HCT116 (cell line): ENCODE measurements around the gene SLC25A52. TPM values are rescaled to one million over a fixed set of nuclear protein-coding genes. Genes with fewer than 3 reads are reported as not detected.

Experiments used
- ATAC-seq: fragments of 200-7000 bp; cut with Tn5 transposase; 2 replicates; pipeline ENCODE4 v1.9.1; 2020; ENCODE audit warnings: mild to moderate bottlenecking, moderate library complexity
- Bru-seq: library from RNA; stranded (reverse); fragments of 400-500 nt; gene quantifications from one replicate; lab custom pipeline; 2021; lab: Mats Ljungman, UMichigan
- BruChase-seq, 2 experiments: library from RNA; stranded (reverse); fragments of 400-500 nt; gene quantifications; one replicate each; lab custom pipeline; 2021; lab: Mats Ljungman, UMichigan
- BruUV-seq: library from RNA; stranded (reverse); fragments of 400-500 nt; replicated peaks from 2 replicates; lab custom pipeline; 2021; lab: Mats Ljungman, UMichigan
- CTCF ChIA-PET: fragments of 300-600 bp; sonication (Branson Sonifier 250); formaldehyde crosslinking; loops from one replicate; lab custom pipeline; 2021; ENCODE audit warnings: antibody characterized with exemption; lab: Charles Lee
- POLR2A ChIA-PET: fragments of 300-600, 350-600 bp; sonication (Branson Sonifier 250); formaldehyde crosslinking; loops from one replicate; lab custom pipeline; 2021; ENCODE audit warnings: antibody characterized with exemption; lab: Charles Lee
- RAD21 ChIA-PET, 2 experiments: fragments of 300-600 bp; sonication (Branson Sonifier 250); formaldehyde crosslinking; loops; one replicate each; lab custom pipeline; 2023; ENCODE audit warnings: low total read pairs in 2 of 2; ENCODE audit not compliant: uncharacterized antibody in 2 of 2, unreplicated experiment in 2 of 2, low non-redundant PET in 1 of 2; lab: Charles Lee
- DNase-seq: peaks from one replicate; pipeline ENCODE4 v3.0.0-alpha.2; 2010; ENCODE audit warnings: low read depth, low spot score
- H2AFZ ChIP-seq: fragments of 200-600 bp; shearing (Covaris generic), sonication (generic); 2 replicates; pipeline ENCODE4 v1.6.1; 2017; ENCODE audit warnings: low read depth, mixed run types, mixed read lengths, antibody characterized with exemption, low read length; ENCODE audit not compliant: poor library complexity, severe bottlenecking
- H3K27ac ChIP-seq: 2 replicates; pipeline ENCODE4 v1.5.1; 2012; ENCODE audit warnings: low read depth, low read length
- H3K27me3 ChIP-seq: fragments of 200-600 bp; sonication (generic); 2 replicates; pipeline ENCODE4 v1.6.1; 2016; ENCODE audit warnings: mixed run types, low read length, mixed read lengths; ENCODE audit not compliant: insufficient read depth
- H3K36me3 ChIP-seq, 2 experiments: fragments of 200-500 bp in 1 of 2; fragments of 200-600 bp in 1 of 2; sonication (Bioruptor generic) in 1 of 2; sonication (generic) in 1 of 2; 2 replicates each; pipeline versions ENCODE4 v1.5.1 to v1.6.1; 2014 to 2016; ENCODE audit warnings: low read length in 2 of 2, inconsistent platforms in 1 of 2, mixed read lengths in 1 of 2, mixed run types in 1 of 2; ENCODE audit not compliant: insufficient read depth in 2 of 2, control insufficient read depth in 1 of 2
- H3K4me1 ChIP-seq, 2 experiments: fragments of 200-600 bp in 1 of 2; sonication (generic) in 1 of 2; 2 replicates each; pipeline versions ENCODE4 v1.5.1 to v1.6.1; 2012 to 2017; ENCODE audit warnings: low read length in 2 of 2, inconsistent platforms in 1 of 2, mild to moderate bottlenecking in 1 of 2, mixed read lengths in 1 of 2, mixed run types in 1 of 2, moderate library complexity in 1 of 2; ENCODE audit not compliant: insufficient read depth in 2 of 2, control insufficient read depth in 1 of 2
- H3K4me2 ChIP-seq: fragments of 200-600 bp; sonication (generic); 2 replicates; pipeline ENCODE4 v1.6.1; 2017; ENCODE audit warnings: mixed run types, low read length, mixed read lengths
- H3K4me3 ChIP-seq, 2 experiments: fragments of 200-600 bp in 1 of 2; sonication (generic) in 1 of 2; replicated peaks in 1 of 2; 2 replicates each; pipeline ENCODE4 v1.5.1; 2011 to 2016; ENCODE audit warnings: low read length in 2 of 2, control low read depth in 1 of 2, low read depth in 1 of 2, mild to moderate bottlenecking in 1 of 2, mixed read lengths in 1 of 2, mixed run types in 1 of 2
- H3K79me2 ChIP-seq: fragments of 200-600 bp; sonication (generic); 2 replicates; pipeline ENCODE4 v1.6.1; 2017; ENCODE audit warnings: mild to moderate bottlenecking, mixed run types, low read length, moderate library complexity, mixed read lengths; ENCODE audit not compliant: insufficient read depth
- H3K9ac ChIP-seq: fragments of 200-600 bp; sonication (generic); 2 replicates; pipeline ENCODE4 v1.6.1; 2016; ENCODE audit warnings: low read length, mixed read lengths
- H3K9me2 ChIP-seq: fragments of 200-600 bp; sonication (generic), shearing (Covaris generic); 2 replicates; pipeline ENCODE4 v1.6.1; 2017; ENCODE audit warnings: mixed run types, mild to moderate bottlenecking, moderate library complexity; ENCODE audit not compliant: insufficient read depth
- H3K9me3 ChIP-seq, 2 experiments: fragments of 200-500 bp in 1 of 2; fragments of 200-600 bp in 1 of 2; sonication (Bioruptor generic) in 1 of 2; sonication (generic) in 1 of 2; 2 replicates each; pipeline ENCODE4 v1.6.1; 2014 to 2017; ENCODE audit warnings: low read length in 2 of 2, mixed read lengths in 2 of 2, inconsistent platforms in 1 of 2, low read depth in 1 of 2, mild to moderate bottlenecking in 1 of 2, mixed run types in 1 of 2, moderate library complexity in 1 of 2; ENCODE audit not compliant: control insufficient read depth in 1 of 2, insufficient read depth in 1 of 2
- H4K20me1 ChIP-seq: fragments of 200-600 bp; sonication (generic), shearing (Covaris generic); 2 replicates; pipeline ENCODE4 v1.6.1; 2017; ENCODE audit warnings: mixed run types, mild to moderate bottlenecking, moderate library complexity; ENCODE audit not compliant: insufficient read depth
- CBX3 ChIP-seq: IDR thresholded peaks from 2 replicates; pipeline ENCODE4 v1.6.1; 2012; ENCODE audit warnings: low read depth
- CEBPB ChIP-seq: IDR thresholded peaks from 2 replicates; pipeline ENCODE4 v1.6.1; 2012; ENCODE audit warnings: low read depth
- EGR1 ChIP-seq: IDR thresholded peaks from 2 replicates; pipeline ENCODE4 v1.6.1; 2012; ENCODE audit warnings: low read depth
- EZH2 ChIP-seq: fragments of 200-600 bp; sonication (generic); IDR thresholded peaks from 2 replicates; pipeline ENCODE4 v1.6.1; 2017; ENCODE audit warnings: antibody characterized with exemption, mixed run types
- EZH2phosphoT487 ChIP-seq: fragments of 200-600 bp; IDR thresholded peaks from 2 replicates; pipeline ENCODE4 v1.6.1; 2018; ENCODE audit warnings: antibody characterized with exemption, borderline replicate concordance
- FOSL1 ChIP-seq: IDR thresholded peaks from 2 replicates; pipeline ENCODE4 v1.6.1; 2012; ENCODE audit warnings: low read depth
- POLR2A ChIP-seq: IDR thresholded peaks from 2 replicates; pipeline ENCODE4 v1.7.0; 2011; ENCODE audit warnings: borderline replicate concordance; ENCODE audit not compliant: insufficient read depth, insufficient read length; ENCODE audit errors: extremely low read depth
- POLR2AphosphoS5 ChIP-seq: IDR thresholded peaks from 2 replicates; pipeline ENCODE4 v1.6.1; 2011; ENCODE audit warnings: mild to moderate bottlenecking, low read depth, low read length, moderate library complexity
- RAD21 ChIP-seq: IDR thresholded peaks from 2 replicates; pipeline ENCODE4 v1.6.1; 2012; ENCODE audit warnings: low read depth, mild to moderate bottlenecking
- SP1 ChIP-seq: IDR thresholded peaks from 2 replicates; pipeline ENCODE4 v1.6.1; 2012; ENCODE audit warnings: low read depth
- SRF ChIP-seq: IDR thresholded peaks from 2 replicates; pipeline ENCODE4 v1.6.1; 2012; ENCODE audit warnings: low read depth
- TCF7L2 ChIP-seq: IDR thresholded peaks from 2 replicates; pipeline ENCODE4 v1.7.0; 2011; ENCODE audit warnings: borderline replicate concordance, inconsistent platforms; ENCODE audit not compliant: insufficient read depth, insufficient read length; ENCODE audit errors: extremely low read depth
- YY1 ChIP-seq: IDR thresholded peaks from 2 replicates; pipeline ENCODE4 v1.6.1; 2011; ENCODE audit warnings: low read length, low read depth, moderate library complexity, mild to moderate bottlenecking; ENCODE audit not compliant: insufficient replicate concordance; ENCODE audit errors: extremely low read depth
- ZFX ChIP-seq: fragments of 450-650 bp; IDR thresholded peaks from 2 replicates; pipeline ENCODE4 v1.6.1; 2017
- ZNF274 ChIP-seq: fragments of 200-500 bp; sonication (Bioruptor generic); IDR thresholded peaks from 2 replicates; pipeline ENCODE4 v1.6.1; 2014; ENCODE audit warnings: mild to moderate bottlenecking, low read depth, low read length, inconsistent platforms
- intact Hi-C: fragments of 100-400 bp; cut with micrococcal nuclease; formaldehyde crosslinking; loops from 2 replicates; pipeline ENCODE4 v1.10.0; 2022
- long read RNA-seq: library from polyadenylated mRNA; unstranded; transcript quantifications from one replicate; pipeline ENCODE4 v2.0.0, GENCODE V29; 2021; ENCODE audit not compliant: unreplicated experiment
- polyA plus RNA-seq: library from polyadenylated mRNA; unstranded; fragments of >200 nt; gene quantifications from 2 replicates; pipeline ENCODE4 v1.2.1, GENCODE V29; 2012; ENCODE audit warnings: missing spikeins
- total RNA-seq: library from RNA; stranded (reverse); gene quantifications from one replicate; pipeline ENCODE4 v1.2.1, GENCODE V29; 2021; ENCODE audit not compliant: unreplicated experiment
- TF ChIP-seq, protein P1 (sequence below), 3 experiments: fragments of 200-600 bp in 1 of 3; sonication (generic) in 1 of 3; IDR thresholded peaks in 2 of 3; conservative IDR thresholded peaks in 1 of 3; 2 replicates each; pipeline ENCODE4 v1.5.1; 2012 to 2017; ENCODE audit warnings: low read depth in 2 of 3, low read length in 2 of 3, antibody characterized with exemption in 1 of 3, borderline replicate concordance in 1 of 3, control low read depth in 1 of 3, mild to moderate bottlenecking in 1 of 3, mixed read lengths in 1 of 3, mixed run types in 1 of 3, moderate library complexity in 1 of 3; ENCODE audit not compliant: insufficient read depth in 1 of 3
- TF ChIP-seq, protein P2 (sequence below): IDR thresholded peaks from 2 replicates; pipeline ENCODE4 v1.6.1; 2012
- TF ChIP-seq, protein P3 (sequence below): IDR thresholded peaks from 2 replicates; pipeline ENCODE4 v1.6.1; 2012; ENCODE audit warnings: low read depth

The SLC25A52 gene, protein sequence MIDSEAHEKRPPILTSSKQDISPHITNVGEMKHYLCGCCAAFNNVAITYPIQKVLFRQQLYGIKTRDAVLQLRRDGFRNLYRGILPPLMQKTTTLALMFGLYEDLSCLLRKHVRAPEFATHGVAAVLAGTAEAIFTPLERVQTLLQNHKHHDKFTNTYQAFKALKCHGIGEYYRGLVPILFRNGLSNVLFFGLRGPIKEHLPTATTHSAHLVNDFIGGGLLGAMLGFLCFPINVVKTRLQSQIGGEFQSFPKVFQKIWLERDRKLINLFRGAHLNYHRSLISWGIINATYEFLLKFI
- not detected for total RNA-seq
- polyA plus RNA-seq, result not detected in 2 replicates
- percentile 31 among the genes with signal in this experiment for Bru-seq, nascent RNA
- BruChase-seq, experiment 1, labeled RNA remaining after a 6-hour chase, result percentile 54 among the genes with signal in this experiment
- percentile 54 among the genes with signal in this experiment for BruChase-seq, experiment 2, labeled RNA remaining after a 2-hour chase
- long read RNA-seq, result 0 reads

DNA sequence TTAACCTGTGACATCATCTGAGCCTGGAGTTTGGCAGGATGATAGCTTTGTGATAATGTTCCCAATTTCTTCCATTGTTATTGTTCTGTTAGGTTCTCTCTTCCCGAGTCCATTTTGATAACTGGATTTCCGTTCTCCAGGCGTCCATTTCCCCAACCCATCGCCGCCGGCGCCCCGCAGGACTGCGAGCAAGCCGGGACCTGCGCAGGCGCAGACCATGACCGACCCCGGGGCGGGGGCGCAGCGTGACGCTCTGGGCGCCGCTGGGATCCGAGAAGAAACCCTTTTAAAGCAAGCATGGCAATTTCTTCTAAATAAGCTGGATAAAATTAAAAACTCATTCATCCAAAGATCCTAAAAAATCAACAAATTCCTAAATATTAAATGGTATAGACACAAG is at the start of gene SLC25A52:
TSS of gene SLC25A52 (minus strand) at position 186 of the 400 bp plus-strand sequence. CDS start 219 bp downstream, outside the sequence.
- POLR2A ChIA-PET, result no interaction called here
- CTCF ChIA-PET, result no interaction called here
- H3K9me2 ChIP-seq, result no peaks in the 10 kb centered on the region

More for the DNA sequence above, at the start of gene SLC25A52:
- no peaks in the 10 kb centered on the region for H3K79me2 ChIP-seq
- no peaks in the 10 kb centered on the region for H3K4me1 ChIP-seq
- no peaks in the 10 kb centered on the region for H3K36me3 ChIP-seq
- no peaks in the 10 kb centered on the region for H3K9me3 ChIP-seq
- H2AFZ ChIP-seq, result no peak within 1 kb of the TSS
- H3K27me3 ChIP-seq, result no peaks in the 10 kb centered on the region
- RAD21 ChIA-PET, result no interaction called here
- no peaks in the 10 kb centered on the region for H4K20me1 ChIP-seq
- no peak for DNase-seq
- no peak within 1 kb of the TSS for H3K4me3 ChIP-seq
- H3K27ac ChIP-seq, result no peak within 1 kb of the TSS
- intact Hi-C loops, result no loop called here
- no TSS peak for BruUV-seq
- ATAC-seq, result no peak
- TF ChIP-seq TCF7L2 (no peak), POLR2AphosphoS5 (no peak), RAD21 (no peak), CEBPB (no peak), EGR1 (no peak), EZH2 (no peak), SRF (no peak), CBX3 (no peak), YY1 (no peak), SP1 (no peak), FOSL1 (no peak), POLR2A (no peak), ZNF274 (no peak), EZH2phosphoT487 (no peak), ZFX (no peak)
- TF ChIP-seq, protein P1, sequence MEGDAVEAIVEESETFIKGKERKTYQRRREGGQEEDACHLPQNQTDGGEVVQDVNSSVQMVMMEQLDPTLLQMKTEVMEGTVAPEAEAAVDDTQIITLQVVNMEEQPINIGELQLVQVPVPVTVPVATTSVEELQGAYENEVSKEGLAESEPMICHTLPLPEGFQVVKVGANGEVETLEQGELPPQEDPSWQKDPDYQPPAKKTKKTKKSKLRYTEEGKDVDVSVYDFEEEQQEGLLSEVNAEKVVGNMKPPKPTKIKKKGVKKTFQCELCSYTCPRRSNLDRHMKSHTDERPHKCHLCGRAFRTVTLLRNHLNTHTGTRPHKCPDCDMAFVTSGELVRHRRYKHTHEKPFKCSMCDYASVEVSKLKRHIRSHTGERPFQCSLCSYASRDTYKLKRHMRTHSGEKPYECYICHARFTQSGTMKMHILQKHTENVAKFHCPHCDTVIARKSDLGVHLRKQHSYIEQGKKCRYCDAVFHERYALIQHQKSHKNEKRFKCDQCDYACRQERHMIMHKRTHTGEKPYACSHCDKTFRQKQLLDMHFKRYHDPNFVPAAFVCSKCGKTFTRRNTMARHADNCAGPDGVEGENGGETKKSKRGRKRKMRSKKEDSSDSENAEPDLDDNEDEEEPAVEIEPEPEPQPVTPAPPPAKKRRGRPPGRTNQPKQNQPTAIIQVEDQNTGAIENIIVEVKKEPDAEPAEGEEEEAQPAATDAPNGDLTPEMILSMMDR (IDR thresholded peaks at IDR 0.05 in 2 of 3, conservative IDR thresholded peaks at IDR 0.05 in 1 of 3; ENCODE audit: borderline replicate concordance in 1 of 3, insufficient read depth in 1 of 3, low read depth in 2 of 3, low read length in 2 of 3), result no peak
- TF ChIP-seq, protein P2, sequence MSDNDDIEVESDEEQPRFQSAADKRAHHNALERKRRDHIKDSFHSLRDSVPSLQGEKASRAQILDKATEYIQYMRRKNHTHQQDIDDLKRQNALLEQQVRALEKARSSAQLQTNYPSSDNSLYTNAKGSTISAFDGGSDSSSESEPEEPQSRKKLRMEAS, result no peak
- TF ChIP-seq, protein P3, sequence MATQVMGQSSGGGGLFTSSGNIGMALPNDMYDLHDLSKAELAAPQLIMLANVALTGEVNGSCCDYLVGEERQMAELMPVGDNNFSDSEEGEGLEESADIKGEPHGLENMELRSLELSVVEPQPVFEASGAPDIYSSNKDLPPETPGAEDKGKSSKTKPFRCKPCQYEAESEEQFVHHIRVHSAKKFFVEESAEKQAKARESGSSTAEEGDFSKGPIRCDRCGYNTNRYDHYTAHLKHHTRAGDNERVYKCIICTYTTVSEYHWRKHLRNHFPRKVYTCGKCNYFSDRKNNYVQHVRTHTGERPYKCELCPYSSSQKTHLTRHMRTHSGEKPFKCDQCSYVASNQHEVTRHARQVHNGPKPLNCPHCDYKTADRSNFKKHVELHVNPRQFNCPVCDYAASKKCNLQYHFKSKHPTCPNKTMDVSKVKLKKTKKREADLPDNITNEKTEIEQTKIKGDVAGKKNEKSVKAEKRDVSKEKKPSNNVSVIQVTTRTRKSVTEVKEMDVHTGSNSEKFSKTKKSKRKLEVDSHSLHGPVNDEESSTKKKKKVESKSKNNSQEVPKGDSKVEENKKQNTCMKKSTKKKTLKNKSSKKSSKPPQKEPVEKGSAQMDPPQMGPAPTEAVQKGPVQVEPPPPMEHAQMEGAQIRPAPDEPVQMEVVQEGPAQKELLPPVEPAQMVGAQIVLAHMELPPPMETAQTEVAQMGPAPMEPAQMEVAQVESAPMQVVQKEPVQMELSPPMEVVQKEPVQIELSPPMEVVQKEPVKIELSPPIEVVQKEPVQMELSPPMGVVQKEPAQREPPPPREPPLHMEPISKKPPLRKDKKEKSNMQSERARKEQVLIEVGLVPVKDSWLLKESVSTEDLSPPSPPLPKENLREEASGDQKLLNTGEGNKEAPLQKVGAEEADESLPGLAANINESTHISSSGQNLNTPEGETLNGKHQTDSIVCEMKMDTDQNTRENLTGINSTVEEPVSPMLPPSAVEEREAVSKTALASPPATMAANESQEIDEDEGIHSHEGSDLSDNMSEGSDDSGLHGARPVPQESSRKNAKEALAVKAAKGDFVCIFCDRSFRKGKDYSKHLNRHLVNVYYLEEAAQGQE, result no peak
- TF ChIP-seq, all 23 proteins: peak for 0
- no peak within 1 kb of the TSS for H3K9ac ChIP-seq
- H3K4me2 ChIP-seq, result no peak within 1 kb of the TSS
